SK-N-SH (cell line): ENCODE results near the gene TNFRSF11A. TPM values are rescaled to one million over a fixed set of nuclear protein-coding genes. Genes with fewer than 3 reads are reported as not detected.

Experiments
- CTCF ChIA-PET: fragments of 300-600, 350-600 bp; formaldehyde crosslinking; extraction: SDS; loops from one replicate; lab custom pipeline; 2021; lab: Yijun Ruan, JAX
- POLR2A ChIA-PET: fragments of 350-600 bp; sonication (Branson Sonifier 250); formaldehyde crosslinking; extraction: SDS; loops from one replicate; lab custom pipeline; 2020; ENCODE audit warnings: antibody characterized with exemption, inconsistent platforms; lab: Yijun Ruan, JAX
- DNase-seq: peaks from one replicate; pipeline ENCODE4 v3.0.0; 2012
- H2AFZ ChIP-seq: fragments of 200-600 bp; sonication (generic); 2 replicates; pipeline ENCODE4 v1.8.1; 2016; ENCODE audit warnings: antibody characterized with exemption, mild to moderate bottlenecking, low read depth
- H3F3A ChIP-seq: fragments of 200-600 bp; sonication (generic); replicated peaks from 2 replicates; pipeline ENCODE3; 2016; ENCODE audit warnings: antibody characterized with exemption, mild to moderate bottlenecking; ENCODE audit not compliant: insufficient read depth
- H3K27ac ChIP-seq, 2 experiments: fragments of 200-500 bp in 1 of 2; fragments of 200-600 bp in 1 of 2; sonication (Bioruptor generic) in 1 of 2; sonication (generic), shearing (Covaris generic) in 1 of 2; 2 replicates each; pipeline versions ENCODE4 v1.5.1 to v1.6.1; 2014 to 2016; ENCODE audit warnings: low read depth in 2 of 2, inconsistent platforms in 1 of 2, low read length in 1 of 2, mild to moderate bottlenecking in 1 of 2, mixed read lengths in 1 of 2
- H3K27me3 ChIP-seq: fragments of 200-600 bp; sonication (generic), shearing (Covaris generic); 2 replicates; pipeline ENCODE4 v1.6.1; 2016; ENCODE audit warnings: mixed run types; ENCODE audit not compliant: insufficient read depth
- H3K36me3 ChIP-seq, 2 experiments: fragments of 200-500 bp in 1 of 2; fragments of 200-600 bp in 1 of 2; sonication (Bioruptor generic) in 1 of 2; sonication (generic) in 1 of 2; replicated peaks in 1 of 2; 2 replicates each; pipeline versions ENCODE3 to v1.5.1; 2014 to 2016; ENCODE audit warnings: low read length in 1 of 2, mild to moderate bottlenecking in 1 of 2; ENCODE audit not compliant: insufficient read depth in 2 of 2, control insufficient read depth in 1 of 2
- H3K4me1 ChIP-seq, 2 experiments: fragments of 200-500 bp in 1 of 2; fragments of 200-600 bp in 1 of 2; sonication (Bioruptor generic) in 1 of 2; sonication (generic), shearing (Covaris generic) in 1 of 2; 2 replicates each; pipeline versions ENCODE4 v1.5.1 to v1.6.1; 2014 to 2016; ENCODE audit warnings: low read depth in 1 of 2, low read length in 1 of 2, mixed run types in 1 of 2; ENCODE audit not compliant: insufficient read depth in 2 of 2, control insufficient read depth in 1 of 2
- H3K4me2 ChIP-seq: fragments of 200-600 bp; sonication (generic), shearing (Covaris generic); 2 replicates; pipeline ENCODE4 v1.6.1; 2017; ENCODE audit warnings: mixed run types
- H3K4me3 ChIP-seq, 2 experiments: fragments of 200-500 bp in 1 of 2; fragments of 200-600 bp in 1 of 2; sonication (Bioruptor generic) in 1 of 2; sonication (generic), shearing (Covaris generic) in 1 of 2; 2 replicates each; pipeline versions ENCODE4 v1.5.1 to v1.8.1; 2014 to 2016; ENCODE audit warnings: low read depth in 2 of 2, inconsistent platforms in 1 of 2, low read length in 1 of 2, mild to moderate bottlenecking in 1 of 2, mixed read lengths in 1 of 2, moderate library complexity in 1 of 2
- H3K79me2 ChIP-seq: fragments of 200-600 bp; sonication (generic); 2 replicates; pipeline ENCODE4 v1.8.1; 2017; ENCODE audit warnings: mild to moderate bottlenecking; ENCODE audit not compliant: insufficient read depth
- H3K9ac ChIP-seq: fragments of 200-600 bp; sonication (generic); 2 replicates; pipeline ENCODE4 v1.6.1; 2017; ENCODE audit warnings: mixed run types
- H3K9me2 ChIP-seq: fragments of 200-600 bp; sonication (generic); 2 replicates; pipeline ENCODE4 v1.6.1; 2017; ENCODE audit warnings: mixed run types
- H3K9me3 ChIP-seq: fragments of 200-600 bp; sonication (generic); 2 replicates; pipeline ENCODE4 v1.6.1; 2017; ENCODE audit warnings: mixed run types, mild to moderate bottlenecking, moderate library complexity
- H4K20me1 ChIP-seq: fragments of 200-600 bp; sonication (generic); 2 replicates; pipeline ENCODE4 v1.6.1; 2017; ENCODE audit warnings: mild to moderate bottlenecking, mixed run types; ENCODE audit not compliant: insufficient read depth
- CHD2 ChIP-seq: fragments of 150-350 bp; IDR thresholded peaks from 2 replicates; pipeline ENCODE4 v1.6.1; 2018; ENCODE audit warnings: low read length; ENCODE audit not compliant: partially characterized antibody
- ELF1 ChIP-seq: IDR thresholded peaks from 2 replicates; pipeline ENCODE4 v1.4.0; 2012
- FOXJ3 ChIP-seq: sonication (generic); formaldehyde crosslinking; IDR thresholded peaks from 2 replicates; pipeline ENCODE4 v1.5.1; 2020; ENCODE audit warnings: mild to moderate bottlenecking, missing genetic modification reagents
- GABPA ChIP-seq: IDR thresholded peaks from 2 replicates; pipeline ENCODE4 v1.4.0; 2012; ENCODE audit warnings: low read depth, mild to moderate bottlenecking
- MXI1 ChIP-seq: IDR thresholded peaks from 2 replicates; pipeline ENCODE4 v1.6.1; 2012; ENCODE audit warnings: mild to moderate bottlenecking, low read depth, low read length, improper control_type of control experiment
- NFIC ChIP-seq: IDR thresholded peaks from 2 replicates; pipeline ENCODE4 v1.4.0; 2012; ENCODE audit warnings: borderline replicate concordance
- NRF1 ChIP-seq: IDR thresholded peaks from 2 replicates; pipeline ENCODE4 v1.6.1; 2012; ENCODE audit warnings: low read depth, mild to moderate bottlenecking, low read length
- RCOR1 ChIP-seq: fragments of 150-350 bp; IDR thresholded peaks from 2 replicates; pipeline ENCODE4 v1.6.1; 2017; ENCODE audit warnings: antibody characterized with exemption, low read length
- RFX5 ChIP-seq: IDR thresholded peaks from 2 replicates; pipeline ENCODE4 v1.6.1; 2012; ENCODE audit warnings: mild to moderate bottlenecking, improper control_type of control experiment, low read length
- RXRA ChIP-seq: IDR thresholded peaks from 2 replicates; pipeline ENCODE4 v1.4.0; 2012; ENCODE audit warnings: low read depth, mild to moderate bottlenecking, borderline replicate concordance
- TAF1 ChIP-seq: IDR thresholded peaks from 2 replicates; pipeline ENCODE4 v1.6.1; 2012; ENCODE audit warnings: low read depth, mild to moderate bottlenecking, low read length, moderate library complexity, borderline replicate concordance
- WGBS: methylation state at CpG from one replicate; pipeline ENCODE4 v1.1.6; 2017; ENCODE audit warnings: low lambda C conversion rate; 5-methylcytosine and 5-hydroxymethylcytosine counted together
- polyA plus RNA-seq, 3 experiments: library from polyadenylated mRNA; depleted of rRNA; stranded (reverse); fragments of >200 nt; gene quantifications; 2 replicates each; pipeline ENCODE4 v1.2.3, GENCODE V29; 2012
- TF ChIP-seq, protein P1 (sequence below): IDR thresholded peaks from 2 replicates; pipeline ENCODE4 v1.4.0; 2012; ENCODE audit warnings: low read depth
- TF ChIP-seq, protein P2 (sequence below): IDR thresholded peaks from 2 replicates; pipeline ENCODE4 v1.4.0; 2012; ENCODE audit warnings: low read depth, borderline replicate concordance
- TF ChIP-seq, protein P3 (sequence below): fragments of 200-600 bp; sonication (generic); IDR thresholded peaks from 2 replicates; pipeline ENCODE4 v1.6.1; 2017; ENCODE audit warnings: antibody characterized with exemption, mild to moderate bottlenecking, moderate library complexity

TNFRSF11A gene
- polyA plus RNA-seq, 1 of the 3 experiments (the other 2 are of a cell fraction), result 5.1 TPM

DNA sequence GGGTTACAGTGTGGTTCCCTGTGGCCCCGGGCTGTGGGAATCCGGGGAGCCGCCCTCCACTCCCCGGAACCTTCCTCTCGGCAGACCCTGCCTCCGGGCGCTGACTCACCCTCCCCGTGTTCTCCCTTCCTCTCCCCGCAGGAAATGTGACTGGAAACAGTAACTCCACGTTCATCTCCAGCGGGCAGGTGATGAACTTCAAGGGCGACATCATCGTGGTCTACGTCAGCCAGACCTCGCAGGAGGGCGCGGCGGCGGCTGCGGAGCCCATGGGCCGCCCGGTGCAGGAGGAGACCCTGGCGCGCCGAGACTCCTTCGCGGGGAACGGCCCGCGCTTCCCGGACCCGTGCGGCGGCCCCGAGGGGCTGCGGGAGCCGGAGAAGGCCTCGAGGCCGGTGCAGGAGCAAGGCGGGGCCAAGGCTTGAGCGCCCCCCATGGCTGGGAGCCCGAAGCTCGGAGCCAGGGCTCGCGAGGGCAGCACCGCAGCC lies 59.5 kb downstream of the TNFRSF11A start:
- H3K9ac ChIP-seq, result no peak overlapping the region
- H3K27me3 ChIP-seq, result no peaks in the 10 kb centered on the region
- no peaks in the 10 kb centered on the region for H3K4me1 ChIP-seq
- no peak overlapping the region for H3K4me3 ChIP-seq
- no peaks in the 10 kb centered on the region for H3K79me2 ChIP-seq
- no peak overlapping the region for H2AFZ ChIP-seq
- no peaks in the 10 kb centered on the region for H3F3A ChIP-seq
- H3K36me3 ChIP-seq, result no peaks in the 10 kb centered on the region
- TF ChIP-seq, protein P1, sequence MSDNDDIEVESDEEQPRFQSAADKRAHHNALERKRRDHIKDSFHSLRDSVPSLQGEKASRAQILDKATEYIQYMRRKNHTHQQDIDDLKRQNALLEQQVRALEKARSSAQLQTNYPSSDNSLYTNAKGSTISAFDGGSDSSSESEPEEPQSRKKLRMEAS, result no peak
- TF ChIP-seq NFIC, result no peak
- H3K4me2 ChIP-seq, result no peak overlapping the region
- no peak overlapping the region for H3K27ac ChIP-seq
- no peaks in the 10 kb centered on the region for H3K9me3 ChIP-seq
- ChIA-PET CTCF (no interaction called here), POLR2A (no interaction called here)
- WGBS, result 75% methylated on average over 19 of the region's 46 CpGs
- no peaks in the 10 kb centered on the region for H4K20me1 ChIP-seq
- no peaks in the 10 kb centered on the region for H3K9me2 ChIP-seq
- no peak for DNase-seq

DNA sequence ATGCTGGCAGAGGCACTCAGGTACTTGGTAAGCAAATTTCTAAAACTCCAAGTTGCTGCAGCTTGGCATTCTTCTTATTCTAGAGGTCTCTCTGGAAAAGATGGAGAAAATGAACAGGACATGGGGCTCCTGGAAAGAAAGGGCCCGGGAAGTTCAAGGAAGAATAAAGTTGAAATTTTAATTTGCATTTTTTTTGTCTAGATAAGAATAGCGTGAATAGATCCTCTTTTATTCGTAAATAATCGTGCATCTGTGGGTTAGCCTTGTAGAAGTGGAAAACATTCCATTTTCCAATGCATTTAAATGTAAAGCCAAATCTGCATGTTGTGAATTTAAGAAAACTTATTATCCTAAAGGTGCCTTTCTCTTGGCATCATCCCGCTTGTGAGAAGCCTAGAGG lies 61.0 kb downstream of the TNFRSF11A start:
- Histone ChIP-seq H3K9me2 (no peaks in the 10 kb centered on the region), H3K4me2 (no peak overlapping the region), H2AFZ (no peak overlapping the region), H3K79me2 (no peaks in the 10 kb centered on the region), H3K27me3 (no peaks in the 10 kb centered on the region), H3F3A (no peaks in the 10 kb centered on the region), H3K9me3 (no peaks in the 10 kb centered on the region), H3K9ac (no peak overlapping the region), H3K4me3 (no peak overlapping the region)
- CTCF ChIA-PET, result no interaction called here
- DNase-seq, result no peak
- 89% methylated on average over 5 of the region's 5 CpGs for WGBS
- TF ChIP-seq, protein P2, sequence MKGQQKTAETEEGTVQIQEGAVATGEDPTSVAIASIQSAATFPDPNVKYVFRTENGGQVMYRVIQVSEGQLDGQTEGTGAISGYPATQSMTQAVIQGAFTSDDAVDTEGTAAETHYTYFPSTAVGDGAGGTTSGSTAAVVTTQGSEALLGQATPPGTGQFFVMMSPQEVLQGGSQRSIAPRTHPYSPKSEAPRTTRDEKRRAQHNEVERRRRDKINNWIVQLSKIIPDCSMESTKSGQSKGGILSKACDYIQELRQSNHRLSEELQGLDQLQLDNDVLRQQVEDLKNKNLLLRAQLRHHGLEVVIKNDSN, result no peak
- TF ChIP-seq MXI1 (no peak), ELF1 (no peak), TAF1 (no peak), RCOR1 (no peak), NRF1 (no peak), RFX5 (no peak), GABPA (no peak), RXRA (no peak), FOXJ3 (no peak), CHD2 (no peak)
- TF ChIP-seq, protein P3, sequence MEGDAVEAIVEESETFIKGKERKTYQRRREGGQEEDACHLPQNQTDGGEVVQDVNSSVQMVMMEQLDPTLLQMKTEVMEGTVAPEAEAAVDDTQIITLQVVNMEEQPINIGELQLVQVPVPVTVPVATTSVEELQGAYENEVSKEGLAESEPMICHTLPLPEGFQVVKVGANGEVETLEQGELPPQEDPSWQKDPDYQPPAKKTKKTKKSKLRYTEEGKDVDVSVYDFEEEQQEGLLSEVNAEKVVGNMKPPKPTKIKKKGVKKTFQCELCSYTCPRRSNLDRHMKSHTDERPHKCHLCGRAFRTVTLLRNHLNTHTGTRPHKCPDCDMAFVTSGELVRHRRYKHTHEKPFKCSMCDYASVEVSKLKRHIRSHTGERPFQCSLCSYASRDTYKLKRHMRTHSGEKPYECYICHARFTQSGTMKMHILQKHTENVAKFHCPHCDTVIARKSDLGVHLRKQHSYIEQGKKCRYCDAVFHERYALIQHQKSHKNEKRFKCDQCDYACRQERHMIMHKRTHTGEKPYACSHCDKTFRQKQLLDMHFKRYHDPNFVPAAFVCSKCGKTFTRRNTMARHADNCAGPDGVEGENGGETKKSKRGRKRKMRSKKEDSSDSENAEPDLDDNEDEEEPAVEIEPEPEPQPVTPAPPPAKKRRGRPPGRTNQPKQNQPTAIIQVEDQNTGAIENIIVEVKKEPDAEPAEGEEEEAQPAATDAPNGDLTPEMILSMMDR, result no peak
- TF ChIP-seq, all 33 proteins: peak for 0
- H3K27ac ChIP-seq, result no peak overlapping the region
- H3K36me3 ChIP-seq, result no peaks in the 10 kb centered on the region
- POLR2A ChIA-PET, result no interaction called here
- no peaks in the 10 kb centered on the region for H3K4me1 ChIP-seq
- H4K20me1 ChIP-seq, result no peaks in the 10 kb centered on the region
